Gastroesophageal sphincter (tissue), 4 donors: ENCODE results near the gene PDZD2. TPM values are rescaled to one million over a fixed set of nuclear protein-coding genes. Genes with fewer than 3 reads are reported as not detected.

ENCODE experiments used
- ATAC-seq: fragments of 150-250 bp; one replicate; pipeline ENCODE4 v1.9.1; 2016; ENCODE audit warnings: mild to moderate bottlenecking, moderate library complexity
- H3K27ac ChIP-seq, 4 donors: fragments of 200-600 bp; sonication (generic) in 3 of 4; 1 replicate in 3 of 4; 2 replicates in 1 of 4; pipeline ENCODE4 v1.5.1; 2016 to 2019
- H3K27me3 ChIP-seq: fragments of 200-600 bp; sonication (generic); one replicate; pipeline ENCODE4 v1.5.1; 2019
- H3K36me3 ChIP-seq, 2 donors: fragments of 200-600 bp; sonication (generic); one replicate each; pipeline ENCODE4 v1.5.1; 2019; ENCODE audit warnings: control low read depth in 1 of 2
- H3K4me1 ChIP-seq, 3 donors: fragments of 200-600 bp; sonication (generic); 1 replicate in 2 of 3; 2 replicates in 1 of 3; pipeline ENCODE4 v1.5.1; 2016 to 2019; ENCODE audit warnings: control low read depth in 2 of 3
- H3K4me3 ChIP-seq, 2 donors: fragments of 200-600 bp; sonication (generic); one replicate each; pipeline ENCODE4 v1.5.1; 2019; ENCODE audit warnings: mild to moderate bottlenecking in 1 of 2, moderate library complexity in 1 of 2
- H3K9me3 ChIP-seq, 3 donors: fragments of 200-600 bp; sonication (generic); one replicate each; pipeline ENCODE4 v1.5.1; 2017 to 2019; ENCODE audit warnings: control low read depth in 2 of 3
- EP300 ChIP-seq: sonication (generic); formaldehyde crosslinking; IDR thresholded peaks from one replicate; pipeline ENCODE4 v1.6.1; 2017; ENCODE audit warnings: antibody characterized with exemption, mild to moderate bottlenecking
- POLR2A ChIP-seq, 2 donors: fragments of 450-650 bp; IDR thresholded peaks; one replicate each; pipeline ENCODE4 v1.6.1; 2017; ENCODE audit warnings: antibody characterized with exemption in 2 of 2, mild to moderate bottlenecking in 2 of 2, moderate library complexity in 1 of 2
- POLR2AphosphoS5 ChIP-seq: sonication (generic); formaldehyde crosslinking; IDR thresholded peaks from one replicate; pipeline ENCODE4 v1.6.1; 2017; ENCODE audit warnings: antibody characterized with exemption
- WGBS, 2 donors: methylation state at CpG; one replicate each; pipeline ENCODE4 v1.1.5; 2018; ENCODE audit warnings: low coverage in 1 of 2; 5-methylcytosine and 5-hydroxymethylcytosine counted together
- total RNA-seq, 4 donors: library from RNA; depleted of rRNA; stranded (reverse); fragments of >200 nt; gene quantifications; one replicate each; pipeline ENCODE4 v1.1.0, GENCODE V29; 2016
- TF ChIP-seq, protein P1 (sequence below), 4 experiments: fragments of 200-600 bp in 2 of 4; fragments of 450-650 bp in 2 of 4; sonication (generic) in 1 of 4; IDR thresholded peaks; one replicate each; pipeline ENCODE4 v1.5.1; 2017 to 2019; ENCODE audit warnings: antibody characterized with exemption in 4 of 4, mild to moderate bottlenecking in 2 of 4, moderate library complexity in 2 of 4

Gene PDZD2
- total RNA-seq, 4 donors from 2014 or later = 8.6 to 19.4 (median 14.0) TPM

DNA sequence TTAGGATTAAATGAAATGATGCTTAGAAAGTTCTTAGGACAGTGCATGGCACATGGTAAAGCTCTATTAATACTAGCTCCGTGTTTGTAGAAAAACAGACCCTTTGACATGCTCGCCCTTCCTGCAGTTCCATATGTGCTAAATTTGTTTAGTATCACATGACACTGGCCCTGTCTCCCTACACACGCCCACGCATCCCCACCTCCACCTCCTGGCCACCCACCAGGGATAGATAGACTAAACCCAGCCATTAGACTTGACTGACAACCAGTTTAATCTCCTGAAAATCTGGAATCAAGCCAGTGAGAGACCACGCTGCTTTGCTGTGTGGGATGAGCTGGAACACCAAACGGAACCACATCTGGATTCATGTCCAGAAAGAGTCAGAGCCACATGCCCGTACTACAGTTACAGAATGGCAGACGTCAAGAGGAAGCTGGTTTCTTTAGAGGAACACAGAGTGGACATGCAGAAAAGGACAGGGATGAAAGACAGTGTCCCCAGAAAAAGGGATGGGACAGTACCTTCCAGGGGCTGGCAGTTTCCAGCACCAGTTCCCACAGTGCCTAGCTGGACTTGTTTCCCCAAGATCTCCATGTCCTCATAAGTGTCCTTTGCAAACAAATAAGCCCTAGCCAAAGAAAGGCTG lies 186.1 kb downstream of the PDZD2 start:
- no peak for TF ChIP-seq EP300
- no peak for TF ChIP-seq POLR2AphosphoS5
- TF ChIP-seq, protein P1, sequence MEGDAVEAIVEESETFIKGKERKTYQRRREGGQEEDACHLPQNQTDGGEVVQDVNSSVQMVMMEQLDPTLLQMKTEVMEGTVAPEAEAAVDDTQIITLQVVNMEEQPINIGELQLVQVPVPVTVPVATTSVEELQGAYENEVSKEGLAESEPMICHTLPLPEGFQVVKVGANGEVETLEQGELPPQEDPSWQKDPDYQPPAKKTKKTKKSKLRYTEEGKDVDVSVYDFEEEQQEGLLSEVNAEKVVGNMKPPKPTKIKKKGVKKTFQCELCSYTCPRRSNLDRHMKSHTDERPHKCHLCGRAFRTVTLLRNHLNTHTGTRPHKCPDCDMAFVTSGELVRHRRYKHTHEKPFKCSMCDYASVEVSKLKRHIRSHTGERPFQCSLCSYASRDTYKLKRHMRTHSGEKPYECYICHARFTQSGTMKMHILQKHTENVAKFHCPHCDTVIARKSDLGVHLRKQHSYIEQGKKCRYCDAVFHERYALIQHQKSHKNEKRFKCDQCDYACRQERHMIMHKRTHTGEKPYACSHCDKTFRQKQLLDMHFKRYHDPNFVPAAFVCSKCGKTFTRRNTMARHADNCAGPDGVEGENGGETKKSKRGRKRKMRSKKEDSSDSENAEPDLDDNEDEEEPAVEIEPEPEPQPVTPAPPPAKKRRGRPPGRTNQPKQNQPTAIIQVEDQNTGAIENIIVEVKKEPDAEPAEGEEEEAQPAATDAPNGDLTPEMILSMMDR (IDR thresholded peaks at IDR 0.05) = no peak
- TF ChIP-seq POLR2A (IDR thresholded peaks at IDR 0.05) = no peak
- Histone ChIP-seq H3K9me3 (peaks cover 0 to 17% (median 0%) of the 10 kb centered on the region in 3 donors), H3K36me3 (no peaks in the 10 kb centered on the region), H3K27ac (no peak overlapping the region), H3K27me3 (no peaks in the 10 kb centered on the region), H3K4me3 (no peak overlapping the region), H3K4me1 (peaks cover 0 to 5% (median 0%) of the 10 kb centered on the region in 3 donors)
- 19 to 43% methylated on average over 5 to 8 of the region's 8 CpGs for WGBS, 2 donors
- ATAC-seq = peak; percentile 19

DNA sequence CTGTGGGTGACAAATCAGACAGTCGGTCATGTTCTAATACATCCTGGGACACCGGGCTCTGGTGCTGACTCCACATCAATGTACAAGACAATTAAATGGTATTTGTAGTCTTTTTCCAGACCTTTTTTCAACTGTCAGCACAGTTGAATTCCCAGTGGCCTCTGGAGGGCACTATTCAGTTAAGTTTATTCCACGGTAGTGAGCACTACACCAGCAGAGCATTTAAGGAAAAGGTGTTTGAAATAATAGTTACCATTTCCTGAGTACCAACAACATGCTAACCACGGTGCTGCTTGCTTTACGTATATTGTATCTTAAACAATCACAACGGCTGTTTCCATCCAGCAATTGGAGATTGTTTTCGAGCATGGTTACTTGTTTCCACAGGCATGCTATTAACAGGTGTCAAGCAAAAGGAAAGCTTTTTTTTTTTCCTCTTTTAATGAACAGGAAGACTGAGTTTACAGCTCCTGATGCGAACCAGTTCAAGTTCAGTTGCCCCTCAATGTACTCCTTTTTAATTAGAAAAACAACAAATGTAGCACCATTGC lies 186.7 kb downstream of the PDZD2 start:
- no peaks in the 10 kb centered on the region for H3K27me3 ChIP-seq
- H3K9me3 ChIP-seq = peaks cover 0 to 17% (median 0%) of the 10 kb centered on the region in 3 donors
- H3K4me1 ChIP-seq = peaks cover 0 to 5% (median 0%) of the 10 kb centered on the region in 3 donors
- no peaks in the 10 kb centered on the region for H3K36me3 ChIP-seq
- TF ChIP-seq POLR2AphosphoS5 = no peak
- TF ChIP-seq, protein P1 (IDR thresholded peaks at IDR 0.05) = peak; percentile 38 to 78 (median 71)
- no peak overlapping the region for H3K27ac ChIP-seq
- H3K4me3 ChIP-seq = no peak overlapping the region
- ATAC-seq = peak; percentile 70
- 16% methylated on average over 5 to 8 of the region's 8 CpGs for WGBS, 2 donors

DNA sequence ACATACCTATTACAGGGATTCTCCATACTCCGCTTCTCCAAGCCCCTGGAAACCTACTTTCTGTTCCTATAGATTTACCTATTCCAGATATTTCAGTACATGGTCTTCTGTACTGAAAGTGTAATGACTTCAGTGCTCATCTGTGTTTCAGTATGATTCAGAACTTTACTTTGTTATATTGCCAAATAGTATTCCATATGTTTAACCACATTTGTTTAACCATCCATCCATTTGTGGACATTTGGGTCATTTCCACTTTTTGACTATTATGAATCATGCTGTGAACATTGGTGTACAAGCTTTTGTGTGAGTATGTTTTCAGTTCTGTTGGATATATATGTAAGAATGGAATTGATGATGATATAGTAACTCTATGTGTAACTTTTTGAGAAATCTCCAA lies 188.9 kb downstream of the PDZD2 start:
- H3K27ac ChIP-seq = no peak overlapping the region
- no peaks in the 10 kb centered on the region for H3K27me3 ChIP-seq
- no peak for TF ChIP-seq POLR2AphosphoS5
- no peak for ATAC-seq
- H3K36me3 ChIP-seq = no peaks in the 10 kb centered on the region
- no peak overlapping the region for H3K4me3 ChIP-seq
- peaks cover 0 to 5% (median 0%) of the 10 kb centered on the region in 3 donors for H3K4me1 ChIP-seq
- WGBS, 2 donors = 91 to 100% methylated on average over 1 of the region's 1 CpG
- H3K9me3 ChIP-seq = peaks cover 0 to 17% (median 0%) of the 10 kb centered on the region in 3 donors

DNA sequence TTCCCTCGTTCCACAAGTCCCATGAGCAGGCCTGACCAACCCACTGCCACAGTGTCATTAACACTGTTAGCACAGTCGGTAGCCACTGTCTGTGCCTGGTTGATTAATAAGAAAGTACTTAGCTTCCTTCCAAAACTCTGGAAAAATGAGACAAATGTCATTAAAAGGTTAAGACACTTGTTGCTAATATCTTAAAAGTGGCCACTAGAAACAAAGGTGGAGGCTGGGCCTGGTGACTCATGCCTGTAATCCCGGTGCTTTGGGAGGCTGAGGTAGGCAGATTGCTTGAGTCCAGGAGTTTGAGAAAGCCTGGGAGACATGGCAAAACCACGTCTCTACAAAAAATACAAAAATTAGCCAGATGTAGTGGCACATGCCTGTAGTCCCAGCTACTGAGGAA lies 194.0 kb downstream of the PDZD2 start:
- TF ChIP-seq, protein P1 (IDR thresholded peaks at IDR 0.05) = no peak
- TF ChIP-seq EP300 = no peak
- no peak for TF ChIP-seq POLR2AphosphoS5
- TF ChIP-seq POLR2A (IDR thresholded peaks at IDR 0.05) = no peak
- H3K9me3 ChIP-seq = peaks cover 0 to 17% (median 0%) of the 10 kb centered on the region in 3 donors
- WGBS, 2 donors = 68 to 73% methylated on average over 3 to 4 of the region's 4 CpGs
- H3K27me3 ChIP-seq = no peaks in the 10 kb centered on the region
- no peak for ATAC-seq
- no peak overlapping the region for H3K27ac ChIP-seq
- no peaks in the 10 kb centered on the region for H3K36me3 ChIP-seq
- H3K4me1 ChIP-seq = no peaks in the 10 kb centered on the region
- no peak overlapping the region for H3K4me3 ChIP-seq

DNA sequence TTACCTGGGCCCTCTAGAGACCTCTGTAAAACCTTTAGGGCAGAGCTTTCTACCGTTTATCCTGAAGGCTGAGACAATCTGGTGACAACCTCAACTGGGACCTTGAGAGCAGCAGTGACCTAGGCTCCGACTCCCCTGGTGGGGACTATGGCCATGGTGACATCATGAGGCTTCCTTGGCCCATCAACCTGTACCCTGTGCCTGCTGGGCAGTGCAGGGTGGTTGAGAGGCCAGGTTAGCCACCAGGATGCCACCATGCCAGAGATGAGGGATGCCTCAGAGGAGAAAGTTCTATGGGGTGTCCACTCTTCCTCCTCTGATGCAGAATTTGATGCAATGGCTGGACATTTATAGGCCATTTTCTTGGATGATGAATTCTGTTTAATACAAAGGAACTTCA lies 194.8 kb downstream of the PDZD2 start:
- no peaks in the 10 kb centered on the region for H3K4me1 ChIP-seq
- TF ChIP-seq POLR2A (IDR thresholded peaks at IDR 0.05) (no peak), POLR2AphosphoS5 (no peak), EP300 (no peak)
- TF ChIP-seq, protein P1 (IDR thresholded peaks at IDR 0.05) = no peak
- H3K36me3 ChIP-seq = no peaks in the 10 kb centered on the region
- 88 to 100% methylated on average over 1 of the region's 2 CpGs for WGBS, 2 donors
- H3K27me3 ChIP-seq = no peaks in the 10 kb centered on the region
- H3K9me3 ChIP-seq = peaks cover 0 to 9% (median 0%) of the 10 kb centered on the region in 3 donors
- no peak overlapping the region for H3K4me3 ChIP-seq
- no peak for ATAC-seq
- no peak overlapping the region for H3K27ac ChIP-seq
